ENCODE measurements around the gene RPAP3.

Gene RPAP3

GRCh38 chr12:47612953-47613352, 92.9 kb downstream of the RPAP3 start:
- no peak overlapping the region for H3K27ac ChIP-seq
- no peak for DNase-seq
- H3K4me3 ChIP-seq (ENCODE audit: low read depth, low read length): no peak overlapping the region
- no peaks in the 10 kb centered on the region for H3K27me3 ChIP-seq (ENCODE audit: insufficient read depth, low read depth, severe bottlenecking)
- H3K9me3 ChIP-seq (ENCODE audit: severe bottlenecking): peaks cover 9% of the 10 kb centered on the region
- H3K36me3 ChIP-seq: no peaks in the 10 kb centered on the region
- no peak for TF ChIP-seq CTCF (IDR thresholded peaks at IDR 0.05; ENCODE audit: low read depth, low read length)

- no peaks in the 10 kb centered on the region for H3K36me3 ChIP-seq
- no peak for DNase-seq
- no peak overlapping the region for H3K27ac ChIP-seq
- H3K9me3 ChIP-seq (ENCODE audit: severe bottlenecking): peaks cover 11% of the 10 kb centered on the region
- TF ChIP-seq CTCF (IDR thresholded peaks at IDR 0.05; ENCODE audit: low read depth, low read length): no peak
- H3K27me3 ChIP-seq (ENCODE audit: insufficient read depth, low read depth, severe bottlenecking): no peaks in the 10 kb centered on the region
- no peak overlapping the region for H3K4me3 ChIP-seq (ENCODE audit: low read depth, low read length)
Measured at GRCh38 chr12:47611906-47612305, 93.9 kb downstream of the RPAP3 start.

Measured in WERI-Rb-1 (cell line).